Omental fat pad (tissue), 4 donors: ENCODE data around the gene ADAMTS13. TPM values are rescaled to one million over a fixed set of nuclear protein-coding genes. Genes with fewer than 3 reads are reported as not detected.
A peak's percentile ranks its signal among the peaks of the same experiment; 100 is the strongest.

Experiments
- ATAC-seq: fragments of 150-250 bp; one replicate; pipeline ENCODE4 v1.9.1; 2016; ENCODE audit warnings: mild to moderate bottlenecking, moderate library complexity; ENCODE audit not compliant: low FRiP score
- DNase-seq: peaks from one replicate; pipeline ENCODE4 v3.0.0-alpha.2; 2019; ENCODE audit warnings: low spot score
- total RNA-seq, 4 donors: library from RNA; depleted of rRNA; stranded (reverse); fragments of >200 nt; gene quantifications; one replicate each; pipeline ENCODE4 v1.1.0, GENCODE V29; 2016
- TF ChIP-seq, protein P1 (sequence below), 3 donors: fragments of 450-650 bp; IDR thresholded peaks; one replicate each; pipeline ENCODE4 v1.5.1; 2016 to 2017; ENCODE audit warnings: antibody characterized with exemption in 3 of 3, mild to moderate bottlenecking in 3 of 3, moderate library complexity in 2 of 3

The ADAMTS13 gene
- total RNA-seq, 4 donors from 2014 or later: 1.1 to 3.0 (median 1.2) TPM

GRCh38 chr9:133475292-133476012 lies 53.3 kb downstream of the ADAMTS13 start:
- TF ChIP-seq, protein P1, sequence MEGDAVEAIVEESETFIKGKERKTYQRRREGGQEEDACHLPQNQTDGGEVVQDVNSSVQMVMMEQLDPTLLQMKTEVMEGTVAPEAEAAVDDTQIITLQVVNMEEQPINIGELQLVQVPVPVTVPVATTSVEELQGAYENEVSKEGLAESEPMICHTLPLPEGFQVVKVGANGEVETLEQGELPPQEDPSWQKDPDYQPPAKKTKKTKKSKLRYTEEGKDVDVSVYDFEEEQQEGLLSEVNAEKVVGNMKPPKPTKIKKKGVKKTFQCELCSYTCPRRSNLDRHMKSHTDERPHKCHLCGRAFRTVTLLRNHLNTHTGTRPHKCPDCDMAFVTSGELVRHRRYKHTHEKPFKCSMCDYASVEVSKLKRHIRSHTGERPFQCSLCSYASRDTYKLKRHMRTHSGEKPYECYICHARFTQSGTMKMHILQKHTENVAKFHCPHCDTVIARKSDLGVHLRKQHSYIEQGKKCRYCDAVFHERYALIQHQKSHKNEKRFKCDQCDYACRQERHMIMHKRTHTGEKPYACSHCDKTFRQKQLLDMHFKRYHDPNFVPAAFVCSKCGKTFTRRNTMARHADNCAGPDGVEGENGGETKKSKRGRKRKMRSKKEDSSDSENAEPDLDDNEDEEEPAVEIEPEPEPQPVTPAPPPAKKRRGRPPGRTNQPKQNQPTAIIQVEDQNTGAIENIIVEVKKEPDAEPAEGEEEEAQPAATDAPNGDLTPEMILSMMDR (IDR thresholded peaks at IDR 0.05): no peak
- DNase-seq (no peak), ATAC-seq (no peak)

DNA sequence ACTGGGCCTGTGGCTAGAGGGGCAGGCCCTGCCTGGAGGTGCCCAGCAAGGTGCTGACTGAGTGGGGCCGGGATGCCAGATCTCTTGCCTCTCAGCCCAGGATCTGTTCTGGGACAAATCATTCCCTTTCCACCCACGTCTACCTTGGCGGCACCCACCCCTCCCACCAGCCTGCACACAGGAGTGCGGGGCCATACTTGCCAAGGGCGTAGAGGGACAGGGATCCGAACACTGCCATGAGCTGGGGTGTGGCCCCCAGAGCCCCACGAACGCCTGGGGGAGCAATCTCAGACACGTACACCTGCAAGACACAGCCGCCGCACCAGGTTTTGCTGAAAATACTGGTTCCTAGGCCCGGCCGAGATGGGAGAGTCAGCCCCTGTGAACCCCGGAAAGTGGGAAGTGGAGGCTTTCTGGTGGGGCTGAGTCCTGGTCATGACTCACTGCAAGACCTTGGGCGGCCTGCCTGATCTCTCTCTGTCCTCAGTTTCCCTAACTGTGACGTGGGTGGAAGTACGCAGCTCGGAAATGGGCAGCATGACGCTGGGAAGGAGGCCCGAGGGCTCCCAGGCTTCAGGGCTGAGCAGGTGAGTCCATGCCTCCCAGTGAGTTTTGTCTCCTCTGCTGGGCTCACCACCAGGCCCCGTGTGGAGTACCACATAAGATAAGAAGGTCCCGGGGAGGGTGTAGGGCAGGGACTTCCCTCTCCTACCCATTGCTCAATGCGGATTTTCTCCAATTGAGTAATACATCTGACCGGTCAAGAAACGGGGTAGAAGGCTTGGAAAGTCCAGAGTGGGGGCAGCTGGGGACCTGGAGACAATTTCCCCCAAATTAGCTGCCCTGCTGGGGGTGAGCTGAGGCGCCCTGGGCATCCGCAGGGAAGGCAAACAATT lies 54.1 kb downstream of the ADAMTS13 start:
- TF ChIP-seq, protein P1 (IDR thresholded peaks at IDR 0.05): no peak
- DNase-seq (no peak), ATAC-seq (peak; percentile 37)

- ATAC-seq (no peak), DNase-seq (no peak)
- TF ChIP-seq, protein P1 (IDR thresholded peaks at IDR 0.05): no peak
Measured at GRCh38 chr9:133476941-133477340, 54.8 kb downstream of the ADAMTS13 start.

DNA sequence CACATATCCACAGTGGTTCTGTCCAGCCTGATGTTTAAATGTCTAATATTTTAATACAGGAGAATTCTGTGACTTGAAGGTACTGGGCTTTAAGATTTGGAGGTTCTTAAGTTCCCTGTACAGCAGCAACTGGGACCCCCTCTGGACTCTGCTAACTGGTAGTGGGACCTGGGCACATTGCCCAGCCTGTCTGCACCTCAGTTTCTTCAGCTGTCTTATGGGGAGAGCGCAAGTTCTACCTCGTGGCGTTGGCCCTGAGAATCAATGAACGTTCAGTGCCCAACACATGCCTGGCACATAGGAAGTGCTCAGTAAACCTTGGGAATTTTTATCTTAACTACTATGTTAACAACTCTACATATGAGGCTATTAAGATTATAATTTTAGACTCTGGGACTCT lies 55.3 kb downstream of the ADAMTS13 start:
- DNase-seq (no peak), ATAC-seq (no peak)
- TF ChIP-seq, protein P1 (IDR thresholded peaks at IDR 0.05): no peak

DNA sequence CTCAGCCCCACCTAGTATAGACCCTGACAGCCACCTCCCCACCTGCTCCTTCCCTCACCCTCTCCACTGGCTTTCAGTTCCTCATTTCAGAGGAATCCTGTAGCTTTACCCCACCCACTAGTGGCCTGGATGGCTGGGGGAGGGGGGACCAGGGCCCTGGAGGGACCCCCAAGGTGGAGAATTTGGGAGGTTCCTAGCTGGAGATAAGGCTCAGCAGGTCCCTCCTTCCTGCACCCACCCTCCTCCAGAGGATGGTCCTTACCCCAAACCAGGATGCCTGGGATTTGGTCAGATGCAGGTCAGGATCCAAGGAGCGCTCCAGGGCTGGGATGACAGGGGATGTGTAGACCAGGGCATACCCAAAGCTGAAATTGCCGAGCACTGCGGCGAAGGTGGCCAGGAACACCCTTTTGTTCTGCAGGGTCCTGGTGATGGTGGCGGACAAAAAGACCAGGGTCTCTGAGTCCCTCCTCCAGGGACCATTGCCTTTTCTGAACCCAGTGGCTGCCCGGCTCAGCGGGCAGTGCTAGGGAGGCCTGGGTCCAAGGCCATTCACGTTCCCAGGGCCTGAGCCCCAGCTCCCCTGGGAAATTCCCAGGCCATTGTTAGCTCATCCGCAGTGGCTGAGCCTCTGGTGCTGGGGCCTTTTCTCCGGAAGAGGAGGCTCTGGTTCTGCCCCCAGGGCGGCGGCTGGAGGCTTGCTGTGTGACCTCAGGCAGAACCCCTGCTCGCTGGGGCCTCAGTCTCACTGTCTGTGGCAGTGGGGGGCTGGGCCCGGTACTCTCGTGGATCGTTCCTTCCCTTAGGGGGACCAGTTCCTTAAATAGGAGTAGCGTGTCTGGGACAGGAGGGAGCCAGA lies 56.1 kb downstream of the ADAMTS13 start:
- ATAC-seq (peak; percentile 6), DNase-seq (no peak)
- TF ChIP-seq, protein P1 (IDR thresholded peaks at IDR 0.05): no peak

- DNase-seq (peak; percentile 66), ATAC-seq (peak; percentile 96)
- TF ChIP-seq, protein P1 (IDR thresholded peaks at IDR 0.05): no peak
Measured at GRCh38 chr9:133478851-133479711, 56.9 kb downstream of the ADAMTS13 start, which contains the start of gene SLC2A6. TSS of gene SLC2A6 (minus strand) at chr9:133479099. CDS start at chr9:133479059, 40 bp downstream.
